GM19025 (cell line): ENCODE data around the gene TPD52L1.
"Not testable (repeated sequence)": the region's sequence is repeated elsewhere in the genome, so short reads cannot be mapped to it uniquely, and the experiment has no call there.

Experiments
- ATAC-seq: cut with Tn5 transposase; IDR thresholded peaks from one replicate; pipeline ENCODE4 v1.9.1; 2021; ENCODE audit warnings: mild to moderate bottlenecking, low read depth, moderate library complexity; ENCODE audit not compliant: unreplicated experiment

Gene TPD52L1

GRCh38 chr6:125153391-125154117 lies at the start of gene TPD52L1:
TPD52L1 (plus strand) TSS chr6:125153773; CDS start chr6:125153952, 179 bp downstream.
- peak; percentile 97 for ATAC-seq

- ATAC-seq: no peak
Observed at GRCh38 chr6:125104425-125104824, 49.1 kb upstream of the TPD52L1 start.

GRCh38 chr6:125107048-125107447 lies 46.5 kb upstream of the TPD52L1 start:
- no peak for ATAC-seq

GRCh38 chr6:125107896-125108295 lies 45.7 kb upstream of the TPD52L1 start:
- no peak for ATAC-seq

- ATAC-seq: no peak
Observed at GRCh38 chr6:125110056-125110455, 43.5 kb upstream of the TPD52L1 start.

GRCh38 chr6:125111219-125111983 lies 42.2 kb upstream of the TPD52L1 start:
- no peak for ATAC-seq

GRCh38 chr6:125112934-125113333 lies 40.6 kb upstream of the TPD52L1 start:
- no peak for ATAC-seq

- ATAC-seq: no peak
Observed at GRCh38 chr6:125114248-125114858, 39.2 kb upstream of the TPD52L1 start.

- ATAC-seq: no peak
Observed at GRCh38 chr6:125116170-125116569, 37.4 kb upstream of the TPD52L1 start.

- no peak for ATAC-seq
Observed at GRCh38 chr6:125116710-125117109, 36.9 kb upstream of the TPD52L1 start.

GRCh38 chr6:125117818-125118217 lies 35.8 kb upstream of the TPD52L1 start:
- ATAC-seq: no peak

- ATAC-seq: no peak
Observed at GRCh38 chr6:125120054-125120590, 33.5 kb upstream of the TPD52L1 start.

- ATAC-seq: no peak
Observed at GRCh38 chr6:125121894-125122293, 31.7 kb upstream of the TPD52L1 start.

- no peak for ATAC-seq
Observed at GRCh38 chr6:125123051-125123450, 30.5 kb upstream of the TPD52L1 start.

GRCh38 chr6:125123468-125124048 lies 30.0 kb upstream of the TPD52L1 start:
- no peak for ATAC-seq

GRCh38 chr6:125124049-125124669 lies 29.4 kb upstream of the TPD52L1 start:
- no peak for ATAC-seq

GRCh38 chr6:125125856-125126255 lies 27.7 kb upstream of the TPD52L1 start:
- ATAC-seq: not testable (repeated sequence)

GRCh38 chr6:125129354-125129753 lies 24.2 kb upstream of the TPD52L1 start:
- no peak for ATAC-seq

- ATAC-seq: no peak
Observed at GRCh38 chr6:125132058-125132457, 21.5 kb upstream of the TPD52L1 start.

- no peak for ATAC-seq
Observed at GRCh38 chr6:125136378-125136777, 17.2 kb upstream of the TPD52L1 start.
